GM23338 (cell line): ENCODE results near the gene EHF. TPM values are rescaled to one million over a fixed set of nuclear protein-coding genes. Genes with fewer than 3 reads are reported as not detected.

Experiments
- ATAC-seq: fragments of 200-7000 bp; cut with Tn5 transposase; 3 replicates; pipeline ENCODE4 v1.9.1; 2020
- DNase-seq: peaks from one replicate; pipeline ENCODE4 v3.0.0-alpha.2; 2015; ENCODE audit warnings: low spot score
- H2AFZ ChIP-seq: fragments of 200-600 bp; sonication (generic); 2 replicates; pipeline ENCODE4 v1.8.0; 2016; ENCODE audit warnings: antibody characterized with exemption, mild to moderate bottlenecking, moderate library complexity
- H3F3A ChIP-seq: fragments of 200-600 bp; sonication (generic); replicated peaks from 2 replicates; pipeline ENCODE4 v1.8.0; 2017; ENCODE audit warnings: antibody characterized with exemption, mixed run types, low read depth
- H3K27ac ChIP-seq: fragments of 200-600 bp; sonication (generic); 2 replicates; pipeline ENCODE4 v1.6.1; 2016; ENCODE audit warnings: low read depth
- H3K27me3 ChIP-seq: fragments of 200-600 bp; sonication (generic); 2 replicates; pipeline ENCODE4 v1.8.0; 2016; ENCODE audit warnings: mild to moderate bottlenecking, mixed run types, moderate library complexity; ENCODE audit not compliant: insufficient read depth
- H3K36me3 ChIP-seq: fragments of 200-600 bp; sonication (generic); 2 replicates; pipeline ENCODE4 v1.8.0; 2016; ENCODE audit warnings: mild to moderate bottlenecking; ENCODE audit not compliant: insufficient read depth
- H3K4me1 ChIP-seq: fragments of 200-600 bp; sonication (generic); 2 replicates; pipeline ENCODE4 v1.8.0; 2016; ENCODE audit warnings: mild to moderate bottlenecking, moderate library complexity; ENCODE audit not compliant: insufficient read depth
- H3K4me2 ChIP-seq: fragments of 200-600 bp; sonication (generic); 2 replicates; pipeline ENCODE4 v1.7.1; 2017; ENCODE audit warnings: mixed run types
- H3K4me3 ChIP-seq: fragments of 200-600 bp; sonication (generic); 2 replicates; pipeline ENCODE4 v1.6.1; 2016; ENCODE audit warnings: mixed run types
- H3K79me2 ChIP-seq: fragments of 200-600 bp; sonication (generic); replicated peaks from 2 replicates; pipeline ENCODE4 v1.8.0; 2017; ENCODE audit warnings: mild to moderate bottlenecking; ENCODE audit not compliant: insufficient read depth
- H3K9me2 ChIP-seq: fragments of 200-600 bp; sonication (generic); 2 replicates; pipeline ENCODE4 v1.8.0; 2017; ENCODE audit not compliant: insufficient read depth
- H4K20me1 ChIP-seq: fragments of 200-600 bp; sonication (generic); replicated peaks from 2 replicates; pipeline ENCODE4 v1.8.0; 2017; ENCODE audit warnings: mild to moderate bottlenecking; ENCODE audit not compliant: insufficient read depth
- H3K27ac Mint-ChIP-seq: 2 replicates; pipeline ENCODE4 v1.8.0; 2020; ENCODE audit warnings: inconsistent platforms, mild to moderate bottlenecking, moderate library complexity, mixed read lengths
- H3K27me3 Mint-ChIP-seq: 3 replicates; pipeline ENCODE4 v1.8.0; 2022; ENCODE audit warnings: low read depth, mild to moderate bottlenecking, moderate library complexity, mixed read lengths, inconsistent platforms; ENCODE audit not compliant: insufficient read depth, poor library complexity
- H3K36me3 Mint-ChIP-seq: 3 replicates; pipeline ENCODE4 v1.8.0; 2021; ENCODE audit warnings: low read depth, mild to moderate bottlenecking, inconsistent platforms, moderate library complexity, mixed read lengths
- H3K4me1 Mint-ChIP-seq: 3 replicates; pipeline ENCODE4 v1.8.0; 2020; ENCODE audit warnings: mild to moderate bottlenecking, inconsistent platforms, mixed read lengths
- H3K4me3 Mint-ChIP-seq: 3 replicates; pipeline ENCODE4 v1.8.0; 2021; ENCODE audit warnings: moderate library complexity, mild to moderate bottlenecking, inconsistent platforms, mixed read lengths
- H3K9me3 Mint-ChIP-seq: 3 replicates; pipeline ENCODE4 v1.8.0; 2020; ENCODE audit warnings: moderate library complexity, mild to moderate bottlenecking, inconsistent platforms, mixed read lengths
- CREB1 ChIP-seq: fragments of 250-450 bp; sonication (Bioruptor Pico); IDR thresholded peaks from 2 replicates; pipeline ENCODE4 v1.5.0; 2020; ENCODE audit warnings: low read depth, mild to moderate bottlenecking, moderate library complexity
- ETS1 ChIP-seq: IDR thresholded peaks from 2 replicates; pipeline ENCODE4 v1.6.1; 2016; ENCODE audit warnings: antibody characterized with exemption
- EZH2 ChIP-seq: fragments of 200-600 bp; sonication (generic); IDR thresholded peaks from one replicate; pipeline ENCODE4 v1.8.0; 2017; ENCODE audit warnings: antibody characterized with exemption, mild to moderate bottlenecking, low read depth; ENCODE audit not compliant: unreplicated experiment
- EZH2phosphoT487 ChIP-seq: fragments of 200-600 bp; sonication (generic); IDR thresholded peaks from one replicate; pipeline ENCODE4 v1.8.1; 2018; ENCODE audit warnings: antibody characterized with exemption; ENCODE audit not compliant: unreplicated experiment
- JUNB ChIP-seq: IDR thresholded peaks from one replicate; pipeline ENCODE4 v1.6.1; 2016; ENCODE audit warnings: antibody characterized with exemption; ENCODE audit not compliant: unreplicated experiment
- NANOG ChIP-seq: IDR thresholded peaks from 2 replicates; pipeline ENCODE4 v1.6.1; 2016; ENCODE audit warnings: antibody characterized with exemption, borderline replicate concordance
- POLR2AphosphoS5 ChIP-seq: IDR thresholded peaks from 2 replicates; pipeline ENCODE4 v1.6.1; 2016; ENCODE audit warnings: antibody characterized with exemption, low read depth
- STAT1 ChIP-seq: IDR thresholded peaks from one replicate; pipeline ENCODE4 v1.6.1; 2016; ENCODE audit warnings: antibody characterized with exemption; ENCODE audit not compliant: unreplicated experiment
- ZNF114 ChIP-seq: fragments of 250-450 bp; sonication (Bioruptor Pico); IDR thresholded peaks from 2 replicates; pipeline ENCODE4 v1.5.0; 2020; ENCODE audit warnings: mild to moderate bottlenecking, moderate library complexity
- ZNF331 ChIP-seq: fragments of 250-450 bp; sonication (Bioruptor Pico); IDR thresholded peaks from 2 replicates; pipeline ENCODE4 v1.5.0; 2020; ENCODE audit warnings: low read depth, mild to moderate bottlenecking, moderate library complexity
- ZNF462 ChIP-seq: fragments of 250-450 bp; sonication (Bioruptor Pico); IDR thresholded peaks from 2 replicates; pipeline ENCODE4 v1.5.0; 2020; ENCODE audit warnings: mild to moderate bottlenecking, moderate library complexity
- polyA plus RNA-seq: library from polyadenylated mRNA; unstranded; fragments of >200 nt; fragmentation: Nextera tagmentation; extraction: Ambion mirVana; gene quantifications from 2 replicates; pipeline ENCODE4 v1.2.1, GENCODE V29; 2016
- total RNA-seq: library from RNA; depleted of rRNA; stranded (reverse); fragments of >200 nt; shearing (Covaris generic); gene quantifications from 2 replicates; pipeline ENCODE4 v1.2.3, GENCODE V29; 2014
- TF ChIP-seq, protein P1 (sequence below): IDR thresholded peaks from one replicate; pipeline ENCODE4 v1.6.1; 2018; ENCODE audit warnings: antibody characterized with exemption; ENCODE audit not compliant: unreplicated experiment
- TF ChIP-seq, protein P2 (sequence below), 2 experiments: fragments of 200-600 bp in 1 of 2; sonication (generic) in 1 of 2; conservative IDR thresholded peaks; 2 replicates each; pipeline versions ENCODE4 v1.5.1 to v1.6.1; 2016 to 2017; ENCODE audit warnings: antibody characterized with exemption in 2 of 2, low read depth in 2 of 2, mild to moderate bottlenecking in 2 of 2, moderate library complexity in 1 of 2

The EHF gene
- total and polyA plus RNA-seq, 2 experiments from 2014 or later = not detected

DNA sequence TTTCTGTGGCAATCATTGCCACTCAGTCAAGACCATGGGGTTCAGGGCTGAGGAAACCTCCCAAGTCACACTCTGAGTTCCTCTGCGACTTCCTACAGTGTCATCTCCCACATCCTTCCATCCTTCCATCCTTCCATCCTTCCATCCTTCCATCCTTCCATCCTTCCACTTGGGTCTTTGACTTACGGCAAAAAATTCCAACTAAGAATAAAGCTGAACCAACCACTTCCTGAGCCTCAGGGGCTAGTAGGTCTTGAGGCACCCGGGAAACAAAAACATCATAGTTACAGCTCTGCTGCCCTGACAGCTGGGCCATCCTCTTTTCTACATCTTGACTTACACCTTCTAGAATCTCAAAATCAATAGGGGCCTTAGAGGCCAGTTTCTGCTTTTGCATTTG, 32.1 kb downstream of the EHF start:
- Mint-ChIP-seq H3K27me3 (no peaks in the 10 kb centered on the region), H3K4me1 (peaks cover 37% of the 10 kb centered on the region), H3K36me3 (no peaks in the 10 kb centered on the region), H3K4me3 (no peak overlapping the region), H3K27ac (no peak overlapping the region), H3K9me3 (0 out of 3 replicates have a peak, but pooled peaks cover 3% of the 10 kb centered on the region)
- Histone ChIP-seq H3K4me2 (no peak overlapping the region), H3K9me2 (peaks cover 5% of the 10 kb centered on the region; the same call in 1 of the 2 replicates), H3K79me2 (no peaks in the 10 kb centered on the region), H2AFZ (no peak overlapping the region), H3K4me3 (no peak overlapping the region), H4K20me1 (no peaks in the 10 kb centered on the region), H3K36me3 (no peaks in the 10 kb centered on the region), H3K27ac (no peak overlapping the region), H3F3A (no peaks in the 10 kb centered on the region), H3K4me1 (peaks cover 43% of the 10 kb centered on the region), H3K27me3 (no peaks in the 10 kb centered on the region)
- DNase-seq (no peak), ATAC-seq (no peak)
- no peak for TF ChIP-seq ZNF114 (CRISPR knock-in tag)
- no peak for TF ChIP-seq JUNB
- TF ChIP-seq NANOG = no peak
- TF ChIP-seq ETS1 = no peak
- no peak for TF ChIP-seq ZNF331 (CRISPR knock-in tag)
- TF ChIP-seq STAT1 = no peak
- TF ChIP-seq, protein P1, sequence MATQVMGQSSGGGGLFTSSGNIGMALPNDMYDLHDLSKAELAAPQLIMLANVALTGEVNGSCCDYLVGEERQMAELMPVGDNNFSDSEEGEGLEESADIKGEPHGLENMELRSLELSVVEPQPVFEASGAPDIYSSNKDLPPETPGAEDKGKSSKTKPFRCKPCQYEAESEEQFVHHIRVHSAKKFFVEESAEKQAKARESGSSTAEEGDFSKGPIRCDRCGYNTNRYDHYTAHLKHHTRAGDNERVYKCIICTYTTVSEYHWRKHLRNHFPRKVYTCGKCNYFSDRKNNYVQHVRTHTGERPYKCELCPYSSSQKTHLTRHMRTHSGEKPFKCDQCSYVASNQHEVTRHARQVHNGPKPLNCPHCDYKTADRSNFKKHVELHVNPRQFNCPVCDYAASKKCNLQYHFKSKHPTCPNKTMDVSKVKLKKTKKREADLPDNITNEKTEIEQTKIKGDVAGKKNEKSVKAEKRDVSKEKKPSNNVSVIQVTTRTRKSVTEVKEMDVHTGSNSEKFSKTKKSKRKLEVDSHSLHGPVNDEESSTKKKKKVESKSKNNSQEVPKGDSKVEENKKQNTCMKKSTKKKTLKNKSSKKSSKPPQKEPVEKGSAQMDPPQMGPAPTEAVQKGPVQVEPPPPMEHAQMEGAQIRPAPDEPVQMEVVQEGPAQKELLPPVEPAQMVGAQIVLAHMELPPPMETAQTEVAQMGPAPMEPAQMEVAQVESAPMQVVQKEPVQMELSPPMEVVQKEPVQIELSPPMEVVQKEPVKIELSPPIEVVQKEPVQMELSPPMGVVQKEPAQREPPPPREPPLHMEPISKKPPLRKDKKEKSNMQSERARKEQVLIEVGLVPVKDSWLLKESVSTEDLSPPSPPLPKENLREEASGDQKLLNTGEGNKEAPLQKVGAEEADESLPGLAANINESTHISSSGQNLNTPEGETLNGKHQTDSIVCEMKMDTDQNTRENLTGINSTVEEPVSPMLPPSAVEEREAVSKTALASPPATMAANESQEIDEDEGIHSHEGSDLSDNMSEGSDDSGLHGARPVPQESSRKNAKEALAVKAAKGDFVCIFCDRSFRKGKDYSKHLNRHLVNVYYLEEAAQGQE = no peak
- TF ChIP-seq EZH2 = no peak
- TF ChIP-seq ZNF462 = no peak
- TF ChIP-seq EZH2phosphoT487 = no peak
- TF ChIP-seq, protein P2, sequence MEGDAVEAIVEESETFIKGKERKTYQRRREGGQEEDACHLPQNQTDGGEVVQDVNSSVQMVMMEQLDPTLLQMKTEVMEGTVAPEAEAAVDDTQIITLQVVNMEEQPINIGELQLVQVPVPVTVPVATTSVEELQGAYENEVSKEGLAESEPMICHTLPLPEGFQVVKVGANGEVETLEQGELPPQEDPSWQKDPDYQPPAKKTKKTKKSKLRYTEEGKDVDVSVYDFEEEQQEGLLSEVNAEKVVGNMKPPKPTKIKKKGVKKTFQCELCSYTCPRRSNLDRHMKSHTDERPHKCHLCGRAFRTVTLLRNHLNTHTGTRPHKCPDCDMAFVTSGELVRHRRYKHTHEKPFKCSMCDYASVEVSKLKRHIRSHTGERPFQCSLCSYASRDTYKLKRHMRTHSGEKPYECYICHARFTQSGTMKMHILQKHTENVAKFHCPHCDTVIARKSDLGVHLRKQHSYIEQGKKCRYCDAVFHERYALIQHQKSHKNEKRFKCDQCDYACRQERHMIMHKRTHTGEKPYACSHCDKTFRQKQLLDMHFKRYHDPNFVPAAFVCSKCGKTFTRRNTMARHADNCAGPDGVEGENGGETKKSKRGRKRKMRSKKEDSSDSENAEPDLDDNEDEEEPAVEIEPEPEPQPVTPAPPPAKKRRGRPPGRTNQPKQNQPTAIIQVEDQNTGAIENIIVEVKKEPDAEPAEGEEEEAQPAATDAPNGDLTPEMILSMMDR (conservative IDR thresholded peaks at IDR 0.05; ENCODE audit: low read depth in 2 of 2) = no peak
- TF ChIP-seq POLR2AphosphoS5 = no peak
- no peak for TF ChIP-seq CREB1 (CRISPR knock-in tag)
